Forelimb muscle (tissue), 1 donor: ENCODE measurements around the gene ROPN1B. TPM values are rescaled to one million over a fixed set of nuclear protein-coding genes. Genes with fewer than 3 reads are reported as not detected.
"Not testable (repeated sequence)": the region's sequence is repeated elsewhere in the genome, so short reads cannot be mapped to it uniquely, and the experiment has no call there.

ENCODE experiments used
- DNase-seq: peaks from one replicate; pipeline ENCODE4 v3.0.0-alpha.2; 2013; ENCODE audit warnings: low read depth
- polyA plus RNA-seq: library from polyadenylated mRNA; unstranded; fragments of 120-200 nt; gene quantifications from one replicate; pipeline ENCODE4 v1.2.1, GENCODE V29; 2013; ENCODE audit not compliant: insufficient read length

Gene ROPN1B
- polyA plus RNA-seq: 0.29 TPM

- DNase-seq: not testable (repeated sequence)
These were observed at the start of gene ROPN1B for GRCh38 chr3:125968701-125969592. Gene ROPN1B, plus strand, starts transcription at chr3:125969178. Its CDS starts 2,877 bp downstream, at chr3:125972055.

DNA sequence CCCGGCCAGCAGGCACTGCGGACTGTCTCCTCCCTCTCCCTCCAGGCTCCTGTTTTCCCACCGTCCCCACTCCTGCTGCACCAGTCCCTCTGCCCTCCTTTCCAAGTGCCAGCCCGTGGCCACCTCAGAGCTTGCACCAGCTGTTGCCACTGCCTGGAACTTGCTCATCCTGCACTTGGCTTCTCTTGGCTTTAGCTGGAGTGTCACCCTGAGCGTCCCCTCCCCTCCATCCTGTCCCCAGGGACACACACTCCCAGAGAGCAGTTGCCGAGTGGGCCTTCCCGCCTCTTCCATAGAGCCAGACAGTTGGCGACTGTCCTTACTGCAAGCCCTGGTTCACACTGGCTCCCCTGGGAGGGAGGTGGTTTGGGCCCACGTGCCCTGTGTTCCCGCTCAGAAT, 48.8 kb upstream of the ROPN1B start:
- DNase-seq: not testable (repeated sequence)

DNA sequence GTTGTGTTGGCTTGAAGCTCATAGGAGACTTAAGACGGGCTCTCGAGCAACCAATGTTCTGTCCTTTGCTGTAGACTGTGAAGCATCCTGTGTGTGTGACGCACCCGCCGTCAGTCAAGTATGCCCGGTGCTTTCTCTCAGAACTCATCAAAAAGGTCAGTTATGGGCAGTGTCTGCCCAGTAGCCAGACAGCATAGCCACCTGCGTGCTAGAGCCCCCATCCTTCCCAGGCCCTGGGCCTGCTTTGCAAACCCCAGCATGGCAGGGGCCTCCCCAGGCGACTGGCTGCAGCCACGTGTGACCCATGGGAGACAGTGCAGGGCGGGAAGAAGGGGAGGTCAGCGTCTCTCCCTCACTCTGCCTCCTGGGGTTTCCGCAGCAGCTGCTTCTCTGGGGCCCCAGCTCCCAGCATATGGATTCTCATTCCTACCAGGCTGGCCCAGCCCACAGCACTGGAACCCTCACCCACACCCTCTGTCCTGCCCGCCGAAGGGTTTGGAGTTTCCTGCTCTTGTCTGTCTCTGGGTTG, 48.2 kb upstream of the ROPN1B start:
- not testable (repeated sequence) for DNase-seq

GRCh38 chr3:125921712-125922111, 47.3 kb upstream of the ROPN1B start:
- DNase-seq: not testable (repeated sequence)

DNA sequence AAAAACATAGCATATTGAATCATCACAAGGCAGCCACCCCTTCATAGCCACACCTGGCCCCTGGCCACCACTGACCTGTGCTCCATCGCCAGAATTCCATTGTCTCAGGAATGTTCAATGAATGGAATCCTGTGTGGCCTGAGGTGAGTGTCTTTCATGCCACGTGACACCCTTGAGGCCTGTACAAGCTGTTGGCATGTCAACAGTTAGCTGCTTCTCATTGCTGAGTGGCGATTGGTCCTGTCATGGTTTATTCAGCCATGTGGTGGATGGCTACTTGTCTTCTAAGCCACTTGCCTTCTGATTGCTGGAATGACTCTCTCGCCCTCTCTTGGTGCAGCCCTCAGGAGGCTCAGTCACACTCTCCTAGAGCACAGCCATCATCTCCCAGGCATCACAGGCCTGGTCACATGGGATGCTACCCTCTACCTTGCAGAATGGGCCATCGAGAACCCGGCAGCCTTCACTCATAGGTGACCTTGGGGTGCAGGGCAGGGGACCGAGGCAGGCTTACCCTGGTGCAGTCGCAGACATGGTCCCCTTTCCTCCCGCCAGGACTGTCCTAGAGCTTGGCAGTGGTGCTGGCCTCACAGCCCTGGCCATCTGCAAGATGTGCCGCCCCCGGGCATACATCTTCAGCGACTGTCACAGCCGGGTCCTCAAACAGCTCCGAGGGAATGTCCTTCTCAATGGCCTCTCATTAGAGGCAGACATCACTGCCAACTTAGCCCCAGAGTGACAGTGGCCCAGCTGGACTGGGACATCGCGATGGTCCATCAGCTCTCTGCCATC, 45.5 kb upstream of the ROPN1B start:
- DNase-seq: not testable (repeated sequence)

DNA sequence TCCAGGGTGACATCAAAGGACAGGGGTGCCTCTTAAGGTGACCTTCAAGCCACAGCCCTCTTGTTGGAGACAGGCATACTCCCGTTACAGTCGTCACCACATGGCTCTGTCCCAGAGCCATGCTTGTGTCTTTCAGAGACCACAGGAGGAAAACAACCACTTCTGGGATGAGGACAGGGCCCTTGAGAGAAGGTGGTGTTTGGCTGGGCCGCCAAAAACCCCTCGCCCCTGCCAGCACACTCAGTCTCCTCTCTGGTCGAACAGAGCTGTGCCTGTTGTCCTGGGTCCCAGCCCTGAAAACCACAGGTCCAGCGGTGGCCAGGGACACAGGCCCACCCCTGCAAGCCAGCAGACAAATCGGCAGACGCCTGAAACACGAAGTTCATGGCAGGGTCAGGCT, 44.7 kb upstream of the ROPN1B start:
- DNase-seq: not testable (repeated sequence)

DNA sequence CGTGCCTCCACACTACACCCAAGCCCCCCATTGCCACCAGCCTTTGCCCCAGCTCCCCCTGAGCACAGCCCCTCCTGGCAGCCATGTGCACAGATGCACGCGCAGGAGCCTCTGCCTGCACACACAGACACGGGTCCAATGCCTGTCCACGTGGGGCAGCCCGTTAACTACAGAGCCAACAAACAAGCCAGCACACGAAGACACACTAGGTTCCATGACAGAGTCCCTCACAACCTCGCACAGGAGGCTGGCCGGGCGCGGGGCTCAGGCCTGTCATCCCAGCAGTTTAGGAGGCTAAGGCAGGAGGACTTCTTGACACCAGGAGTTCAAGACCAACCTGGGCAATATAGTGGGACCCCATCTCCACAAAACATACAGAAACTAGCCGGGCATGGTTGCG, 43.3 kb upstream of the ROPN1B start:
- not testable (repeated sequence) for DNase-seq

GRCh38 chr3:125928771-125929545, 40.0 kb upstream of the ROPN1B start:
- not testable (repeated sequence) for DNase-seq

DNA sequence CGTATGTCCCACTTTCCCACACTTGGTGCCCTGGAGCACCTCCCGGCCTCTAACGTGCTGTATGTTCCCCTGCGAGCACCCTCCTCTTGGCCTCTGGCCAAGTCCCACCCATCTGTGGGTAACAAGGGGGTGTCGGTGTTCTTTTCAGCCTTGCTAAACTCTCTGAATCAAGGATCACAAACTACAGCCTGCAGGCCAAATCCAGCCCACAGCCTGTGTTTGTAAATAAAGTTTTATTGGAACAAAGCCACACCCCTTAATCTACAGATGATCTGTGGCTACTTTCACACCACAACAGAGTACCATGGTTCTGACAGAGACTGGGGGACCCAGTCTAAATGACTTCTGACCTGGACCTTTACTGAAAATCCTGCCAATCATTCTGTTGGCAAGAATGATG, 39.2 kb upstream of the ROPN1B start:
- not testable (repeated sequence) for DNase-seq

DNA sequence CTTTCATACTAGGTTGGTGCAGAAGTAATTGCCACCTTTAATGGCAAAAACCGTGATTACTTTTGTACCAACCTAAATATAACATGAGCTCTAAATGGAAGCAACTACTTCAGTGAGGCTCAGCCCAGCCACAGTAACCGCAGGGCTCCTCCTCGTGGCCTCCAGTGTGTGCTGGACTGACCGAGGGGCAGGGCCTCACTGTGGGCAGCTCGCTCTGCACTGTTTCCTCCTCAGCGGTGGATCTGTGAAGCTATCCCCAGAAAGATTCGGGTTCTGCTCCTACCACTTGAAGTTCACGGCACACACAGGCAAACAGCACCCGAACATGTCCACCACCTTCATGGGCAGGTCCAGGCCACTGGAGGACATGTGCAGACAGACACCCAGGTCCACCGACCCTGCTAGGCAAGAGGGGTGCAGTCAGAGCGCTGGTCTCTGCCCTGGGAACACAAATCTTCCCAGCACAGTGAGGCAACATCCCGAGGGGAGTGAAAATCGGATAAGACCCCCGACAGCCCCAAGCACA, 37.6 kb upstream of the ROPN1B start:
- not testable (repeated sequence) for DNase-seq

DNA sequence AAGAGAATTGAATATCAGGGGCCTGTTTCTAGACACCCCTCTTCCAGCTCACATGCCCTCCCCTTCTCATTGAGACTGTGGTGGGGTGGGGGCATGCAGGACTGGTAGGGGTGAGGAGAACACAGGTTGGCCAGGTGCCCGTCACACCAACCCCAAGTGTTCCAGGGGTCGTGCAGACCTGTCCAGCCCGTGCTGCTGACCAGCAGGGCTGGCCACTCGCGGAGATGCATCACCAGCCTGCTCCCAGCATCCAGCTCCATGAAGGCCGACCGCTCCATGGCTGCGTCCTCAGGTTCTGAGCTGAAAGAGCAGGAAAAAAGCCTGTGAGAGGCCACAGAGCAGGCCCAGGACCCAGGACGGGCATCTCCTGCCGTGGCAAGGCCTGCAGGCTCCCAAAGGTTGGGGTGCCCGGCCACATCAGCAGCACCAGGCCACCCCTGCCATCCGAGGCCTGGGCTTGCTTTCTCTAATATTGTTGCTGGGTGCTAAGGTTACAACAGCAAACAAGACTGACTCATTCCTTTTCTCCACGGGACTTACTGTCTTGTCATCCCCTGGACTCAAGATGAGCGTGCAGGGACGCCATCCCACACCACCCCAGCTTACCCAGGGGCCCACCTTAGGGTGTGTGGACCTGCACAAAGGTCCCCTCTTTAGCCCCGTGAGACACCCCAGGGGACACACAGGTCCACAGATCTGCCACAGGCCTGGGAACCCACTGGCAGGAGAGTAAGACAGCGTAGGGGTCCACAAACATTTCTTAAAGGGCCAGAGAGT, 35.4 kb upstream of the ROPN1B start:
- not testable (repeated sequence) for DNase-seq

- not testable (repeated sequence) for DNase-seq
These were observed 33.6 kb upstream of the ROPN1B start for GRCh38 chr3:125935252-125935874.

DNA sequence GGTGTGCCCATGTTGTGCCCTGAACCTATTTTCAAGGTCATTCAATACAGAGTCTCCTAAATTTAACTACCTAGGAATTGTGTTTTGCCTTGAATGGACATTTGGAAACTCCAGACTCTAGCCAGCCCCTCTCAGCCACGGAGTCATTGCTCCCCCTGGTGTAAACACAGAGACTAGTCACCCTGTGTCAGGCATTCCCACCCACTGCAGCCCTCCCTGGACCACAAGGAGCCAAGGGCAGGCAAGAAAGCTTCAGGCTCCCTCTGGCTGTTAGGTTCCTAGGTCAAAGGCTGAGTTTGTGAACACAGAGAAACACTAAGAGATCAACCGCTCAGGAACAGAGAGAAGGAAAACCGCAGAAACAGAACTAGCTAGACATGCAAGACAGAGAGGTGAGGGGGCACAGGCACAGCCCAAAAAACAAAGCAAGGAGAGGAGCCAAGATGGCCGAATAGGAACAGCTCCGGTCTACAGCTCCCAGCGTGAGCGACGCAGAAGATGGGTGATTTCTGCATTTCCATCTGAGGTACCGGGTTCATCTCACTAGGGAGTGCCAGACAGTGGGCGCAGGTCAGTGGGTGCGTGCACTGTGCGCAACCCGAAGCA, 32.7 kb upstream of the ROPN1B start:
- not testable (repeated sequence) for DNase-seq

DNA sequence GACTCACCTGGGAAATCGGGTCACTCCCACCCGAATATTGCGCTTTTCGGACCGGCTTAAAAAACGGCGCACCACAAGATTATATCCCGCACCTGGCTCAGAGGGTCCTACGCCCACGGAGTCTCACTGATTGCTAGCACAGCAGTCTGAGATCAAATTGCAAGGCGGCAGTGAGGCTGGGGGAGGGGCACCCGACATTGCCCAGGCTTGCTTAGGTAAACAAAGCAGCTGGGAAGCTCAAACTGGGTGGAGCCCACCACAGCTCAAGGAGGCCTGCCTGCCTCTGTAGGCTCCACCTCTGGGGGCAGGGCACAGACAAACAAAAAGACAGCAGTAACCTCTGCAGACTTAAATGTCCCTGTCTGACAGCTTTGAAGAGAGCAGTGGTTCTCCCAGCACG, 32.1 kb upstream of the ROPN1B start:
- DNase-seq: not testable (repeated sequence)

DNA sequence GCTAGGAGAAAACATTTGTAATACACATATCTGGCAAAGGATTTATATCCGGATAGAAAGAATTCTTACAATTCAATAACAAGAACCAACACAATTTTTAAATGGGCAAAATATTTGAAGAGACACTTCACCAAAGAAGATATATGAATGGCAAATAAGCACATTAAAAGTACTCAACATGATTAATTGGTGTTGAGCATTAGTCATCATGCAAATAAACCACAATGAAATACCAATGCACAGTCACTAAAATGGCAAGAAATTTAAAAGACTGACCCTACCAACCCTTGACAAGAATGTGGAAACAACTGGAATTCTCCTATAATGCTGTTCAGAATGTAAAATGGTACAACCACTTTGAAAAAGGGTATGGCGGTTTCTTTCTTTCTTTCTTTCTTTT, 21.2 kb upstream of the ROPN1B start:
- DNase-seq: not testable (repeated sequence)

DNA sequence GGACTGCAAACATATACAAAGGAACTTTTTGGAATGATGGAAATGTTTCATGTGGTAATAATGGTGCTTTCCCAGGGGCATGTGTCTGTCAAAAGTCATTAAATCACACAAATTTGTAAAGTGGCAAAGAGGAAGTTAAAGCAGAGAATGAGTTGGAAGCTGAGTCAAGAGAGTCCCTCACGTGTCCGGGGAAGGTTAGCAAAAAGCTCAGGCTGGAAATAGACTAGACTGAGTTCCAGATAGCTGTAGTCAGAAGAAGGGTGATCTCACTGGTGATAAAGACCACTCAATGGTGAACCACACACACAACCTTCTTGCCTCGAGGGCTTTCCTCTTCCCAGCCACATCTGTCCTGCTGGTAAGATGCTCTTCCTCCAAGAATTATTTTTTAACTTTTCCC, 20.1 kb upstream of the ROPN1B start:
- DNase-seq: not testable (repeated sequence)

DNA sequence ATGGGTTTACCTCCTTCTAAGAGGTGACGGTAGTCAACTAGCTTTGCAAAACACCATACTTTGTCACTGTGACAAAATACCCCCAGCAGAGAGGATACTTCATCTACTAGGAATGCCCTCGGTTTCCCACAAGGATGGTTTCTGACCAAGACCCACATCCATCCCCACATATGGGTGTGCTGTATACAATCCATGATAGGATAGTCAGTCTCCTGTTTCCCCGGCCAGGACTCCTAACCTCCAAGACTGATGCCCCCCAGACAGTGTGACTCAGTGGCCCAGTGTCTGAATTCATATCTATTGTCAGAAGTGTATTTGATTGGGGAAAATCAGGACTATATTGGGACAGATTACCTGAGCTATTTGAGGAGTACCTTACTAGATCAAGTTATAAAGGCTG, 17.8 kb upstream of the ROPN1B start:
- not testable (repeated sequence) for DNase-seq

GRCh38 chr3:125957020-125957419, 12.0 kb upstream of the ROPN1B start:
- not testable (repeated sequence) for DNase-seq
